ENCODE data around the gene KDM2B.
"Not testable (repeated sequence)": the region's sequence is repeated elsewhere in the genome, so short reads cannot be mapped to it uniquely, and the experiment has no call there.

Gene KDM2B

DNA sequence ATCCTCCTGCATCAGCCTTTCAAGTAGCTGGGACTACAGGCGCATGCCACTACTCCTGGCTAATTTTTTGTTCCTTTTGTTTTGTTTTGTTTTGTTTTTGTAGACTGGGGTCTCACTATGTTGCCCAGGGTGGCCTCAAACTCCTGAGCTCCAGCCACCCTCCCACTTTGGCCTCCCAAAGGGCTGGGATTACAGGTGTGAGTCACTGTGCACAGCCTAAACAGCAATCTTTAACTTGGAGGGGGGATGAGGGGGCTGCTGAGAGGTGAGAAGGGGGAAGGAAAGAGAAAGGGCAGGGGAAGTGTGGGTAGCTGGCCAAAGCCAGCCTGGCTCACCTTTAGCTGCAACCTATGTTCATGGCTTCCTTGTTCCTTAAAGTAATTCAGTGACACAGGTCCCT is 77.4 kb downstream of the KDM2B start:
- DNase-seq (ENCODE audit: low spot score), result no peak

DNA sequence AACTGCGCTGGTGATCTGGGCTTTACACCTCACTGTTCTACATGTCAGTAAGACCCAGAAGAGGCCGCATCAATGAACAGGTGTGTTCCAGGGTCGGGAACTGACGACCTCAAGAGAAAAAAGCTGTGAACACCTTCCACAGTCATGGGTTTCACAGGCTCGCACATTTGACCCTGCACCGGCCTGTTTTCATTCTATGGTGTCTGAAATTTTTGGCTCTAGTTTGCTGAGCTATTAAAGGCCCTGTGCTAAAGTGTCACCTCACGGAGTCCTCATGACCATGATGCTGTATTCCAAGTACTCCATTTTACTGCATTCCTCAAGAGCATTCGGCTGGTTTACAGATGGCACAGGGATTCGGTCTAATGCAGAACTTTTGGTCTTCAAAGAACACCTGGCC is 78.9 kb downstream of the KDM2B start:
- DNase-seq (ENCODE audit: low spot score), result no peak

DNA sequence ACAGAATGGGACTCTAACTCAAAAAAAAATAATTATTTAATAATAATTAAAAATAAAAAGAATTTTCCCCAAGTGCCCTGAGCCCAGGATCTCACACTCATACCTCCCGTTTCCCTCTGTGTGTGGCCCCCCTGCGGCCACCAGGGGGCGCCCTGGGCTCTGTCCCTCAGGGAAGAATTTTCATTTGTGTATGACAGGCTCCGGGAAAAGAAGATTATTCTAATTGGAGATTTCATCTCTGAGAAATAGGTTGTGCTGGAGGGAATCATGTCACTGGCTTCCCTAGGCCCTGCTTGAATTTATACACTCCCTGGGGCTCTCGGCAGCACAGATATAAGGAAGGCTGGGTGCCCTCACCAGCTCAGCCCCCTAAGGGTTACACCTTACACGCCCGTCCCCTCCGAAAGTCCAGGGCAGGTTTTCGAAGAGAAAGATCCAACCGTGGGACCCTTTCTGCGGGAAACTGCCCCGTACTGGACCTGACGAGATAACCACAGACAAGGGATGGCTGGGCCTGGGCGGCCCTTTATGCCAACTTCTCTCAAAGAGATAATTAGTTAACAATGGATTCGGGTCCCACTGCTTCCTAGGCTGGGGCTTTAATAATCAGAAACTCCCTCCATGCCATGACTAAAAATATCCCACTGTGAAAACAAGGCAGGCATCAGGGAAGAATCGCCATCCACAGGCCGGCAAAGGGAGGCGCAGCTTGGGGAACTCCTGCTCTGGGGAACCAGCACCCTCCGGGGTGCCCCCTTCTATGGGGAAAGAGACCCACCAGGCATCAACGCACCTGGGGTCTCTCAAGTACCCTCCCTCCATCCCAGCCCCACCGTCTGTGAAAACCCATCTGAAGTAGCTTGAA is 80.7 kb downstream of the KDM2B start:
- peak; percentile 94 for DNase-seq (ENCODE audit: low spot score)

DNA sequence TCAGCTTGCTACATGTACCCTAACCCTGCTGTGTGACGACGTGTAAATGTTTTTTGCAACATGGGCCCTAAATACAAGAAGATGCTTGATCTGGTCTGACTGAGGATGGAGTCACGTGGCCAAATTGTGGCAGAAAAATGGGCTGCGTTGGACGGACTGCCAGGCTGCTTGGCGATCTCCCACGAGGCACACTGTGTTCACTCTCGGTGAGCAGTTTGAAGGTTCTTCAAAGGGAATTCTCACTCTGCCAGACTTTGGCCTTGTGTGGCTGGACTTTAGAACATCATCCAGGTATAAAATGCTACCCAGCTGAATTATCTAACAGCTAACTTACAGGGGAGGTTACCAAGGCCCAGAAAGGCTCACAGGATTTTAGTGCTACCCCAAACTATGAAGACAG is 85.1 kb downstream of the KDM2B start:
- no peak for DNase-seq (ENCODE audit: low spot score)

DNA sequence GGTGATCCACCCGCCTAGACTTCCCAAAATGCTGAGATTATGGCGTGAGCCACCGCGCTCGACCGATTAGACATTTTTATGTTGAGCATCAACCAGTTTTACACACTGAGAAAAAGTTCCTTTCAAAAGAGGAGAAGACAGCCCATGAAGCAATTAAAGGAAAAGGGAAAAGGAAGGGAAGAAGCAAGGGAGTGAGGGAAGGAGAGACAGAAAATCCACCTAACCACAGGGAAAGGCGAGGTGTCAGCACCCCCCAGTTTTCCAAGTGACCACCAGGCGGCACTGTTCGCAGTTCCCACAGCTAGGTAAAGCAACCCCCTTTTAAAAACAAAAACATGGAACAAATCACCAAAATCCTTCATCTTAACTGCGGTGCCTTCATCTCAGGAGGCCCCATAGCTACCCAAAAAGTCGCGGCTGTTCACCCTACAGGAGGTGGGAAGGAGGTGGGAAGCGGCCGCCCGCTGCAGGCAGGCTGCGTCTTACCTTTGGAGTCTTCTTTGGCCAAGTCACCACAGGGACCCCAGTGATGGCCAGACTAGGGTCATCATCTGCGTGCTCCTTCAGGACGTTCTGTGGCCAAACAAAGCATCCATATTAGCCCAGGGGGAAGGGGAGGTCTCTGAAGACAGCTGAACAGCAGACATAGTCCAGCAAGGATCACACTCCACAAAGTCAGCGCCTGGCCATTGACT is 86.6 kb downstream of the KDM2B start:
- peak; percentile 78 for DNase-seq (ENCODE audit: low spot score)

DNA sequence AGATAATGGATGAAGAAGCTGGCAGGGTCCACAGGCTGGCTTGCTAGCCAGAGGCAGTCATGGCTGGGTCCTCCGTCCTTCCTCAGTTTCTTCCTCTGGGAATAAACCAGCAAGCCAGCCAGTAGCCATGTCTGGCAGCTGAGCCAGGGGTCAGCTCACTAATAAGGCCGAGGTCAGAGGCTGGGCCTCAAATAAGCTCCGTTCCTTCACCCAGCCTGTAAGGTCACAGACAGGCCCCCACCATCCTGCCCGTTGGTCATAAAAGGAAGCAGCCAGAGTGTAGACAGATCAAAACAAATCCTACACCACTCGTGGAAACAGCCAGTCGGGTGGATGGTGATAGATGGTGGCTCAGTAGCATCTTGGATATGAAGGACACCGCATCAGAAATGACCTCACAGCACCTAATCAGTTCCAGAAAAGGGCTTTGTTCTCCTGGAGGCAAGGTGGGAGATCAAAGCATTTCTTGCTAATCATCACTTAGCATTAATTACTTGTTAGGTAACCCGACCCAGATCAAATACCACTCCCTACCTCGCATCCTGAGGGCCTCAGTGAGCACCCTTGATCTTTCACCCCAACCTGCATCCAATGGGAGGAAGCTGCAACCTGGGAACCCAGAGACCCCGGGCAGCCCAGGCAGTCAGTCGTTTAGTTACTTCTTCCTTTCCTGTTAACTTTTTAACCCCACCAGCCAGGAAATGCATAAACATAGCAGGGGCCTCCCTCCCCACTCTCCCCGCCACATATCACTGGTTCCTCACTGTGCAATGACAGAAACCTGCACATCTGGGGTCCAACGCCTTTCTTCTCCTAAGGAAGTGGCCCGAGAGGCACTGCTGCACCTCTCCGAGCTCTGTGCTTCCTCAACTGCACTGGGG is 90.2 kb downstream of the KDM2B start:
- no peak for DNase-seq (ENCODE audit: low spot score)

DNA sequence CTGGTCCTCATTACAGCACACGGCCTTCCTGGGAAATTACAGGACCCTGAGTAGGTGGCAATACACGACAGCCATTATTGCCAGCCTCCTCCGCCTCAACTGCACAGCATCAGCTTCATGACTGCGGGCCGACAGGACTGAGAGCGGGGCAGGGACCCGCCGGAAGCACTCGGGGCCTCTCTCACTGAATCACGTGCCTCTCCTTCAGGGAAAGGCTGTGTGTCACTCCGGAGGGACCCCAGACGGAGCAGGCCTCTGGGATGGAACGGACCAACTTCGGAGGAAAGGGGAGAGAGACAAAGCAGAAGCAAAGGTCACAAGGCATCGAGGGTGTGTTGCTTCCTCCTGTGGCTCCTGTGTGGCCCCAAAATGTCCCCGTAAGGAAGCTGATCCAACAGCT is 90.9 kb downstream of the KDM2B start:
- no peak for DNase-seq (ENCODE audit: low spot score)

DNA sequence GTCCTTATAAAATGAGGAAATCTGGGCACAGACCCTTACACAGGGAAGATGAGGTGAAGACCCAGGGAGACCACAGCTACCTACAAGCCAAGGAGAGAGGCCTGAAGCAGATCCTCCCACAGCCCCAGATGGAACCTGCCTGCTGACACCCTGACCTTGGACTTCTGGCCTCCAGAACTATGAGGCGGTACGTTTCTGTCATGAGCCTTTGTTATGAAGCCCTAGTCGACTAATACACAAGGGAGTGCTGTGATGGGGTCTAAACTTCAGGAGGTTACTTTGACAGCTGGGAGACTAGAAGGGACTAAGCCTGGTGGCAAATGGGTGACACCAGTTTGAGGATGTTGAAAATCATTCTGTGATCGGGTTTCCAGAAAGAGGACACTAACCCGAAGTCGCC is 95.9 kb downstream of the KDM2B start:
- DNase-seq (ENCODE audit: low spot score), result no peak

DNA sequence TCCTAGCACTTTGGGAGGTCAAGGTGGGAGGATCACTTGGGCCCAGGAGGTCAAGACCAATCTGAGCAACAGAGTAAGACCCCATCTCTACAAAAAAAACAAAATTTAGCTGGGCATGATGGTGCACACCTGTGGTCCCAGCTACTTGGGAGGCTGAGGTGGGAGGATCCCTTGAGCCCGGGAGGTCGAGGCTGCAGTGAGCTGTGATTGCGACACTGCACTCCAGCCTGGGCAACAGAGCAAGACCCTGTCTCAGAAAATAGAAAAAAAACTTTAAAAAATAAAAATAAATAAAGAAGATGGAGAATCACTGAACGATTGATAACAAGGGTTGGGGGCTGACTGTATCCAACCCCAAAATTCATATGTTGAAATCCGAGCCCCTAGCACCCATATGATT is 96.3 kb downstream of the KDM2B start:
- DNase-seq (ENCODE audit: low spot score), result not testable (repeated sequence)

DNA sequence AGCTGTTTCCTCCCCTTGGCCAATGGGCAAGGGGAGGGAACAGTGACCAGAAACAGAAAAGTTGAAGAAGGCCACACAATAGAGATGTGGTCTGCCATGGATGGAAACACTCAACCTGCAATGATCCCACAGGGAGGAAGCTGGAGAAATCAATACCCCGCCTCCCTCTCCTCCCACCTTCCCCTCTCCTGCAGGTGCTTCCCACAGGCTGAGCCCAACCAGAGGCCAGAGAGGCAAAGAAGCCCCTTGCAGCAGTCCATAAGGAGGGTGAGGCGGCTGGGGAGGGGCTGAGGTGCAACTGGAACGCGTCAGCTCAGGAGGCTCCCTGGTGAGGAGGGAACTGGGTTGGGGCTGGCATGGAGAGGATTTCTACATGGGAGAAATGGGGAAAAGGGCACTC is 96.9 kb downstream of the KDM2B start:
- no peak for DNase-seq (ENCODE audit: low spot score)

DNA sequence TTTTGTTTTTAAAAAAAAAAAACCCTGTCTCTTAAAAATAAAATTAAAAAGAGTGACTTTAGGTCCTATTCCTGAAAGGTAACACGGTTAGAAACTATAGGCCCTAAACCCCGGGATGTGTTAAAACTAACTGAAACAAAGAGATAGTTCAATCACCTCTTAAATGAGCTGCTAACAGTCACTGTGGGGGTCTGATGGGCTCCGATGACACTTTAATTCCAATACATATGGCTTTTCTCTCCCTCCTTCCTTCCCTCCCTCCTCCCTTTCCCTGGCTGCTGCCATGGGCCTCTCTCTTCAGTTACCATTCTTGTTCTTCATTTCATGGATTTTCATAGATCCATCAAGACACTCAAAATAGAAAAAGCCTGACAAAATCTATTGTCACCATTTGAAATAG is 104.3 kb downstream of the KDM2B start:
- DNase-seq (ENCODE audit: low spot score), result no peak

DNA sequence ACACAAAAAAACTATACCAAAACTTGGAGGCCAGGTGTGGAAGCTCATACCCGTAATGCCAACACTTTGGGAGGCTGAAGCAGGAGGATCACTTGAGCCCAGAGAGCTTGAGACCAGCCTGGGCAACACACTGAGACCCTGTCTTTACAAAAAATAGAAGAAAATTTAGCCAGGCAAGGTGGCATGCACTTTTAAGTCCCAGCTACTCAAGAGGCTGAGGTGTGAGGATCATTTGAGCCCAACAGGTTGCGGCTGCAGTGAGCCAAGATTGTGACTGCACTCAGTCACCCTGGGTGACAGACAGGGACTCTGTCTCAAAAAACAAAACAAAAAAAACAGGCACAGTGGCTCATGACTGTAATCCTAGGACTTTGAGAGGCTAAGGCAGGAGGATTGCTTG is 105.5 kb downstream of the KDM2B start:
- DNase-seq (ENCODE audit: low spot score), result no peak

DNA sequence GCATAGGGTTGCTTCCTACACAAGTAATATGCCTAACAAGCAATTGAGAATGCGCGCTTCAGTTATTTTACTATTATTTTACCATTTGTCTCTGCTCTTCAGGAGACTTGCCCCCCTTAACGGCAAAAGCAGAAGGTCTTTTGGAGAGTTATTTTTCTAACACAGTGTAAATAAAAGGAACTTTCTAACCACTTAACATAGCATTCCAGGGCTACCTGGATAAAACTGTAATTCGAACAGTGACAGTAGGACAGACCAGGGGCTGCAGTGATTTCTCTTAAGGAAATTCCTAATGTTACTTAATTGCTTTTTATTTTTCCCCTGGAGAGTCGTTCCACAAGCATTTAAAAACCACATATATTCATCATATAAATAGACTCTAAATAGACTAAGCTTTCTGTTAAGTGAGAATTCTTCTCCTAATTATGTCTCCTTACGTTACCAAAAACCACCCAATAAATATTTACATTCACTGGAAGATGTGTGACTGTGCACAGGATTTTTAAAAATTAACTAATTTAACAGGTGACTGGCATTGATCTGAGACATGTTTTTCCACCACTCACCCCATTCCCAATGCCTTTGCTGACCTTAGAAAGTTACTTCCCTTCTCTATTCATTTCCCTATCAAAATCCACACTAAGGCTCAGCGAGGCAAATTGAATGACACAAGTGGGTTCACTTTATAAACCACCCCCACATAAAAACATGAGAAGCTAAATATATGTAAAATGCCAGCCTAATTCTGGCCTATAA is 108.5 kb downstream of the KDM2B start:
- no peak for DNase-seq (ENCODE audit: low spot score)

DNA sequence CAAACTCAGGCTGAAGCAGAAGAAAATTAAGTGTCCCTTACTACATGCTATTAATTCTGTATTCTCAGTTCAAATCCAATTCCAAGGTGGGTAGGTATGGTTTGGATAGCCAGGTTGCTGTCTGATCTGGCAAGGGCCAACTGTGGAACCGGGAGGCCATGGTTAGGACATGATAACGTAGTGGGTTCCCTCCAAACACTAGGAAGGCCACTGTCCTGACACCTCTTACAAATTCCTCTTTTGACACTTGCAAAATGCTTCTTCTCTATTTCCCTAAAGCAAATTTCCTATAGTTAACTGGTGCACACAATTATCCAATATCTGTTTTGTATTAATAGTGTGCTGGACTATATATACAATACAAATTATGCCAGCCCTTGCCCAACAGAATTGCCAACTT is 110.1 kb downstream of the KDM2B start:
- DNase-seq (ENCODE audit: low spot score), result no peak

DNA sequence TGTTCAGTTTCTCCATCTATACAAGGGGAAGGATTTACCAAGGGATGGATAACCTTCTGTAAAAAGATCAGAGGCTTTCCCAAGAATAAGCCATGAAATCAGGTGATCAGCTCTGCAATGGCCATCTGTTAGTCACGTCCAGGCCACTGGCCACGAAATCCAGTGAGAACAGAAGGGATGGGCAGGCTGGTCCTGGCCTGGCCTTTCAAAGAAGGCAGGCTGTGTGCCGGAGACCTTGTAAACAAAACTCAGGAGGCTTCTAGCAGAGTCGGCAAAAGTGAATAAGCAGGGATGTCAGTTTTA is 112.4 kb downstream of the KDM2B start:
- no peak for DNase-seq (ENCODE audit: low spot score)

DNA sequence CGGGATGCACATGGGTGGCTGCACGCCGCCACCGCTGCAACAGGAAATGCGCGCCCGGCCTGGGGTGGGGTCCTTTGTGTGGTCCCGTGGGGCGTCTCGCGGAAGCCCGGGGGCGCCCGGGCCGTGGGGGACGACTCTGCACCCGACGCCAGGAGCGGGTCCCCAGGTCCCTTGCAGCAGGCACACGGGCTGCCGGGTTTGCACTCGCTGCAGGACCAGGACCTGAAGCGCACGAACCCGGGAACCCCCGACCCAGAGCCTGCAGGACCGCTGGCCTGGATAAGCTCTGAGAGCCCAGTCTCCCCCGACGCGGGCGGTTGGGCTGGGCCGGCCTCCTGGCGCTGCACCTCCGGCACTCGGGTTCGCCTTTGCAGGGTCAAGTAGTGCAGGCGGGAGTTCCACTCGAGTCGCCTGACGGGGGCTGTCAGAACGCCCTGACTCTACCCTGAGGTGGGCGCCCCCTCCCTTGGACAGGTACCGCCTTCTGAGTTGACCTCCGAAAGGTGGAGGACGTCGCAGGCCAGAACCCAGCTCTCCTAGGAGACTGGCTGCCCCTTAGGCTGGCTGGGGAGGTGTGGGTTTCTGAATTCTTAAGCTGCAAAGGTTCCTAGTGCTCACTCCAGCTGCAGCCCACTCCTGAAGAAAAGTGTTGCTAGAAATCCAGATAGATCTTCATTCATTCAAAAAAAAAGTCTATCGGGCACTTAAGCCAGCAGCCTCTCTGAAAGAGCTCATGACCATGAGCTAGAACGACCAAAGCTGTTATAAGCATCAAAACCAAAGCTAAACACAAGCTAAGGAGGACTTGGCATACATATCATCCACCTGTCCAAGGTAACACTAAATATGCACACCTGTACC is 113.0 kb downstream of the KDM2B start:
- DNase-seq (ENCODE audit: low spot score), result peak; percentile 36

DNA sequence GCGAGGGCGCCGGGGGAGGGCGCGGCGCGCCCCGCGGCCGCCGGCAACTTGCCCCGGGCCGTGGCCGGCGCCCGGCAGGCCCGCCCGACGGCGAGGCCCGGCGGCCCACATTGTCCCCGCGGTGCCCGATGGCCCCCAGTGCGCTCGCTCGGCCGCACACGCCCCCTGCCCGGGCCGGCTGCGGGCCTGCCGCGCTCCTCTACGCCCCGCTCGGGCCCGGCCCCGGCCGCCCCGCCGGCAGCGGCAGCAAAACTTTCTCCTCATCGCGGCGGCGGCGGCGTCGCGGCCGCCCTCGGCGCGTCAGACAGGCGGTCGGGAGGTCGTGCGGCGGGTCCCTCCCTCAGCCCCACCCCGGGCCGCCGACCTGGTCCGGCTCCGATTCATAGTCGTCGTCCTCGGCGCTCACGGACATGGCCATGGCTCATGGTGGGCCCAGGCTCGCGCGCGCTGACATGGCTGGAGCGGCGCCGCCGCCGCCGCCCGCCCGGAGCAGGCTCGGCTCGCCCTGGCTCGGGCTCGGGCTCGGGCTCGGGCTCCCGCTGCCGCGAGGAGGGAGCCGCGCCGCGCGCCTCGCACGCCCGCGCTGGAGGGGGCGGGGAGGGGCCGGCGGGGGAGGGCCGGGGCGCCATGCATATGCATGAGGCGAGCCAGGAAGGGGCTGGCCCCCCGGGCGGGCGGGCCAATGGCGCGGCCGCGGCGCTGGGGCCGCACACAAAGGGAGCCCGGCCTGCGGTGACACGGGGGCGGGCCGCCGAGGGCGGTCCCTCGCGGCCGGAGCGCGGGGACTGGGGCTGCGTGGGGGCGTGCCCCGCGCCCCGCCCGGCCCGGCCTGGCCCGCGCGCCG is 113.8 kb downstream of the KDM2B start:
- peak; percentile 99 for DNase-seq (ENCODE audit: low spot score)

DNA sequence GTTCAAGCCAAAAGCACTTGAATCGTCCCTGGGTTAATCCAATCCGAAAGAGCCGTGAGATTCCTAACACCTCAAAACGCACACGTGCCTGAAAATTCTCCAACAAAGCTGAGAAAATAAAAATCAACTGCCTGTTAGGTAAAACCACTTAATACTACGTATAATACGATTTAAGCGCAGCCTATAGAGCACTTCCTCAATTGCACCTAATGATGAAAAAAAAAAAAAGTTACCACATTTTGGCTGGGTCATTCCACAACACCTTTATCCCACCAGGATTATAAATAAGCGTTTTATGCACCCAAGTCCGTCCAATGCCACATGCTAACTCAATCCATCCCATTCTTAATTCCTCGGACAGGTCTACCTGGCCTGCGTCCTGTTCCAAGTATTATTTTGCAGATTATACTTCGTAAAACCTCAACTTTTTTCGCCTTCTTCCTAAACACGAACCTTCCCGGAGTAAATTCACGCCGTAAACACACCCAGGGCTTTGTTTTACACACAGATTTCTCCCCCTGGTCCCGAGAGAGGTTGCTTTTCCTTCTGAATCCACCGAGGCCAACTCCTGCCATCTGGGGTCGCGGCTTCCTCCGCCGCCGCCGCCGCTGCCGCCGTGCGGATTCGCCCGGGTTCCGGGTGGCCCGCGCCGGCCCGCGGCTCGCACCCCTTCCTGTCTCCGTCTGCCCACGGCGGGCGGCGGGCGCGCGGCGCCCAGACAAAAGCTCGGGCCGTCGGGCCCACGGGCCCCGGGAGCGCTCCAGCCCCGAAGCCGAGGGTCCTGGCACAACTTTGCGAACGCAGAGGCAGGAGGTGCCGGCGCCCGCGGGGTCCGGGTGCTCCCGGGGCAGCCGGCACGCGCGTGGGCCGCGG is 114.7 kb downstream of the KDM2B start:
- DNase-seq (ENCODE audit: low spot score), result peak; percentile 74

DNA sequence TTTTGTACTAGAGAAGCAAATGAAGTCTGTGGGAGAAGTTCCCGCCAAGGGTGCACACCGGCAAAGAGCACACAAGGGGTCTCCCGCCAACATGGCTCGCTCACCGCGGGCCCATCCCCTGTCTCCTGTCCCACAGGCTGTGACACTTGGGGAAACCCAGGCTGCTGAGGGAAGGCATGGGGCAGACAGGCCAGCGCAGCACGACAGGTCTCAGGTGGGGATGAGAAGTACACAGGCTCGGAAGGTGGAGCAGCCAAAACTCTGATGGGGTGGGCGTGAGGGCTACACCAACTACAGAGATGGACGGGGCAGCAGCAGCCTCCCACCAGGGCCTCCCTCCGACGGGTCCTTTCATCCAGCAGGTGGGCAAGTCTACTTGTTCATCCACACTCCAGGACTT is 116.5 kb downstream of the KDM2B start:
- no peak for DNase-seq (ENCODE audit: low spot score)
